OCI-LY1 (cell line): ENCODE data around the gene RAD51B.

Experiments used
- CTCF ChIP-seq: fragments of 200-600 bp; sonication (generic), shearing (Covaris generic); IDR thresholded peaks from 2 replicates; pipeline ENCODE4 v1.5.1; 2017; ENCODE audit warnings: mild to moderate bottlenecking, antibody characterized with exemption, low read length, moderate library complexity, mixed read lengths
- EZH2 ChIP-seq: fragments of 200-600 bp; sonication (generic), shearing (Covaris generic); IDR thresholded peaks from 2 replicates; pipeline ENCODE4 v1.8.0; 2017; ENCODE audit warnings: borderline replicate concordance, mixed run types, mild to moderate bottlenecking, antibody characterized with exemption, low read length, moderate library complexity, mixed read lengths

DNA sequence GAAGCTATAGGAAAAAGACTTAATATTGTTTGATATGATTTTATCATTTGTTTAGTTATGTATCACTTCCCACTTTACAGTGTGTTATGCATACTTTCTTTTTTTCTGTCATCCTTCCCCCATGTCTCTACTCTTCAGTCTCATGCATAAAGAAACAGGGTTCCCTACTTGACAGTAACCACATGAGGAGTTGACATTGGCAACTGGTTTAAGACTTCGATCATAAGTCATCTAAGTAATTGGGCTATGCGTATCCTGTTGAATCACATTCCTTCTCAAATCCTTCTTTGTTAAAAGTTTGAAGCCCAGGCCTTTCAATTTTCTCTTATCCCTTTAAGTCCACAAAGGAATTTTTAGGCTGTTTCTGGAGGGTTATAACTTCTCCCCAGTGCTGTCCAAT is 358.7 kb downstream of the RAD51B start:
- TF ChIP-seq CTCF (no peak), EZH2 (no peak)
